ENCODE measurements around the gene TRA2A. TPM values are rescaled to one million over a fixed set of nuclear protein-coding genes. Genes with fewer than 3 reads are reported as not detected.

The TRA2A gene
- total and polyA plus RNA-seq, 2 of the 13 experiments (the other 11 are each of a cell fraction or from before 2014, with no cell fraction given), result 39.1 to 41.6 TPM

- TF ChIP-seq RBM39 (IDR thresholded peaks at IDR 0.05; ENCODE audit: low read depth, low read length, poor library complexity, severe bottlenecking), result peak; percentile 74
- TF ChIP-seq SYNCRIP (IDR thresholded peaks at IDR 0.05; ENCODE audit: insufficient read depth, low read depth, low read length), result no peak
- no peak for TF ChIP-seq ZBTB14 (CRISPR knock-in tag; IDR thresholded peaks at IDR 0.05)
- TF ChIP-seq BHLHE40 (IDR thresholded peaks at IDR 0.05; ENCODE audit: low read length), result peak; percentile 70
- TF ChIP-seq, protein P1, sequence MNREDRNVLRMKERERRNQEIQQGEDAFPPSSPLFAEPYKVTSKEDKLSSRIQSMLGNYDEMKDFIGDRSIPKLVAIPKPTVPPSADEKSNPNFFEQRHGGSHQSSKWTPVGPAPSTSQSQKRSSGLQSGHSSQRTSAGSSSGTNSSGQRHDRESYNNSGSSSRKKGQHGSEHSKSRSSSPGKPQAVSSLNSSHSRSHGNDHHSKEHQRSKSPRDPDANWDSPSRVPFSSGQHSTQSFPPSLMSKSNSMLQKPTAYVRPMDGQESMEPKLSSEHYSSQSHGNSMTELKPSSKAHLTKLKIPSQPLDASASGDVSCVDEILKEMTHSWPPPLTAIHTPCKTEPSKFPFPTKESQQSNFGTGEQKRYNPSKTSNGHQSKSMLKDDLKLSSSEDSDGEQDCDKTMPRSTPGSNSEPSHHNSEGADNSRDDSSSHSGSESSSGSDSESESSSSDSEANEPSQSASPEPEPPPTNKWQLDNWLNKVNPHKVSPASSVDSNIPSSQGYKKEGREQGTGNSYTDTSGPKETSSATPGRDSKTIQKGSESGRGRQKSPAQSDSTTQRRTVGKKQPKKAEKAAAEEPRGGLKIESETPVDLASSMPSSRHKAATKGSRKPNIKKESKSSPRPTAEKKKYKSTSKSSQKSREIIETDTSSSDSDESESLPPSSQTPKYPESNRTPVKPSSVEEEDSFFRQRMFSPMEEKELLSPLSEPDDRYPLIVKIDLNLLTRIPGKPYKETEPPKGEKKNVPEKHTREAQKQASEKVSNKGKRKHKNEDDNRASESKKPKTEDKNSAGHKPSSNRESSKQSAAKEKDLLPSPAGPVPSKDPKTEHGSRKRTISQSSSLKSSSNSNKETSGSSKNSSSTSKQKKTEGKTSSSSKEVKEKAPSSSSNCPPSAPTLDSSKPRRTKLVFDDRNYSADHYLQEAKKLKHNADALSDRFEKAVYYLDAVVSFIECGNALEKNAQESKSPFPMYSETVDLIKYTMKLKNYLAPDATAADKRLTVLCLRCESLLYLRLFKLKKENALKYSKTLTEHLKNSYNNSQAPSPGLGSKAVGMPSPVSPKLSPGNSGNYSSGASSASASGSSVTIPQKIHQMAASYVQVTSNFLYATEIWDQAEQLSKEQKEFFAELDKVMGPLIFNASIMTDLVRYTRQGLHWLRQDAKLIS (CRISPR knock-in tag; IDR thresholded peaks at IDR 0.05), result no peak
- TF ChIP-seq MAF1 (CRISPR knock-in tag; IDR thresholded peaks at IDR 0.05; ENCODE audit: borderline replicate concordance), result peak; percentile 70; the same call in 1 of the 2 replicates
- TF ChIP-seq ZNF136 (CRISPR knock-in tag; IDR thresholded peaks at IDR 0.05; ENCODE audit: low read depth), result no peak
- TF ChIP-seq ZNF7 (CRISPR knock-in tag; IDR thresholded peaks at IDR 0.05), result no peak
- no peak for TF ChIP-seq CSRNP2 (CRISPR knock-in tag; conservative IDR thresholded peaks at IDR 0.05; ENCODE audit: low read depth)
- TF ChIP-seq U2AF1 (optimal IDR thresholded peaks at IDR 0.05; ENCODE audit: low read depth, low read length), result no peak
- no peak for TF ChIP-seq HNRNPK (IDR thresholded peaks at IDR 0.05; ENCODE audit: low read depth, low read length, poor library complexity, severe bottlenecking)
- TF ChIP-seq AKAP8 (CRISPR knock-in tag; IDR thresholded peaks at IDR 0.05), result no peak
- no peak for TF ChIP-seq ZKSCAN5 (CRISPR knock-in tag; IDR thresholded peaks at IDR 0.05)
- TF ChIP-seq DNMT3B (CRISPR knock-in tag; conservative IDR thresholded peaks at IDR 0.05), result peak; percentile 70
- TF ChIP-seq, protein P2, sequence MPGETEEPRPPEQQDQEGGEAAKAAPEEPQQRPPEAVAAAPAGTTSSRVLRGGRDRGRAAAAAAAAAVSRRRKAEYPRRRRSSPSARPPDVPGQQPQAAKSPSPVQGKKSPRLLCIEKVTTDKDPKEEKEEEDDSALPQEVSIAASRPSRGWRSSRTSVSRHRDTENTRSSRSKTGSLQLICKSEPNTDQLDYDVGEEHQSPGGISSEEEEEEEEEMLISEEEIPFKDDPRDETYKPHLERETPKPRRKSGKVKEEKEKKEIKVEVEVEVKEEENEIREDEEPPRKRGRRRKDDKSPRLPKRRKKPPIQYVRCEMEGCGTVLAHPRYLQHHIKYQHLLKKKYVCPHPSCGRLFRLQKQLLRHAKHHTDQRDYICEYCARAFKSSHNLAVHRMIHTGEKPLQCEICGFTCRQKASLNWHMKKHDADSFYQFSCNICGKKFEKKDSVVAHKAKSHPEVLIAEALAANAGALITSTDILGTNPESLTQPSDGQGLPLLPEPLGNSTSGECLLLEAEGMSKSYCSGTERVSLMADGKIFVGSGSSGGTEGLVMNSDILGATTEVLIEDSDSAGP (CRISPR knock-in tag; IDR thresholded peaks at IDR 0.05; ENCODE audit: borderline replicate concordance), result peak; percentile 87
- TF ChIP-seq ARNTL (CRISPR knock-in tag; IDR thresholded peaks at IDR 0.05), result peak; percentile 46; the same call in 1 of the 2 replicates
- peak; percentile 44; the same call in 1 of the 3 replicates for TF ChIP-seq MXI1 (IDR thresholded peaks at IDR 0.05; ENCODE audit: borderline replicate concordance, low read depth, low read length)
- TF ChIP-seq HOXA3 (CRISPR knock-in tag; IDR thresholded peaks at IDR 0.05), result peak; percentile 95
- TF ChIP-seq KAT8 (CRISPR knock-in tag; IDR thresholded peaks at IDR 0.05), result peak; percentile 82
- peak; percentile 89 for TF ChIP-seq ZMYM4 (CRISPR knock-in tag; IDR thresholded peaks at IDR 0.05)
- TF ChIP-seq NFE2L1 (CRISPR knock-in tag; IDR thresholded peaks at IDR 0.05; ENCODE audit: borderline replicate concordance), result no peak
- TF ChIP-seq ZNF256 (CRISPR knock-in tag; conservative IDR thresholded peaks at IDR 0.05), result 0 out of 2 replicates have a peak, but pooled peaks have one; percentile 73
Observed at GRCh38 chr7:23531794-23532489, at the start of gene TRA2A (continued).

Data from HepG2 (cell line).